ENCODE measurements around the gene DNAI7.

- TF ChIP-seq, protein P1, sequence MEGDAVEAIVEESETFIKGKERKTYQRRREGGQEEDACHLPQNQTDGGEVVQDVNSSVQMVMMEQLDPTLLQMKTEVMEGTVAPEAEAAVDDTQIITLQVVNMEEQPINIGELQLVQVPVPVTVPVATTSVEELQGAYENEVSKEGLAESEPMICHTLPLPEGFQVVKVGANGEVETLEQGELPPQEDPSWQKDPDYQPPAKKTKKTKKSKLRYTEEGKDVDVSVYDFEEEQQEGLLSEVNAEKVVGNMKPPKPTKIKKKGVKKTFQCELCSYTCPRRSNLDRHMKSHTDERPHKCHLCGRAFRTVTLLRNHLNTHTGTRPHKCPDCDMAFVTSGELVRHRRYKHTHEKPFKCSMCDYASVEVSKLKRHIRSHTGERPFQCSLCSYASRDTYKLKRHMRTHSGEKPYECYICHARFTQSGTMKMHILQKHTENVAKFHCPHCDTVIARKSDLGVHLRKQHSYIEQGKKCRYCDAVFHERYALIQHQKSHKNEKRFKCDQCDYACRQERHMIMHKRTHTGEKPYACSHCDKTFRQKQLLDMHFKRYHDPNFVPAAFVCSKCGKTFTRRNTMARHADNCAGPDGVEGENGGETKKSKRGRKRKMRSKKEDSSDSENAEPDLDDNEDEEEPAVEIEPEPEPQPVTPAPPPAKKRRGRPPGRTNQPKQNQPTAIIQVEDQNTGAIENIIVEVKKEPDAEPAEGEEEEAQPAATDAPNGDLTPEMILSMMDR (conservative IDR thresholded peaks at IDR 0.05), result no peak
- TF ChIP-seq EZH2 (IDR thresholded peaks at IDR 0.05; ENCODE audit: low read depth), result no peak
Observed at GRCh38 chr12:25146686-25147085, 48.3 kb downstream of the DNAI7 start.
